A673 (cell line): Measurements from ENCODE around the gene TXLNA. TPM values are rescaled to one million over a fixed set of nuclear protein-coding genes. Genes with fewer than 3 reads are reported as not detected.

ENCODE experiments used
- BruUV-seq: library from RNA; stranded (reverse); fragments of 400-500 nt; replicated peaks from 2 replicates; lab custom pipeline; 2021; lab: Mats Ljungman, UMichigan
- CTCF ChIA-PET: fragments of 300-600 bp; sonication (Branson Sonifier 250); formaldehyde crosslinking; loops from one replicate; lab custom pipeline; 2022; ENCODE audit warnings: antibody characterized with exemption; lab: Charles Lee
- POLR2A ChIA-PET: fragments of 300-600 bp; sonication (Branson Sonifier 250); formaldehyde crosslinking; loops from one replicate; lab custom pipeline; 2022; ENCODE audit warnings: antibody characterized with exemption; ENCODE audit not compliant: low non-redundant PET; lab: Charles Lee
- DNase-seq: peaks from one replicate; pipeline ENCODE4 v3.0.0-alpha.2; 2015; ENCODE audit warnings: low spot score
- H3K27ac ChIP-seq: fragments of 200-600 bp; sonication (generic); 2 replicates; pipeline ENCODE4 v1.5.1; 2016; ENCODE audit warnings: mixed run types, low read depth, mild to moderate bottlenecking, mixed read lengths, antibody characterized with exemption, low read length; ENCODE audit not compliant: poor library complexity, severe bottlenecking
- H3K27me3 ChIP-seq: fragments of 200-600 bp; sonication (generic); replicated peaks from 2 replicates; pipeline ENCODE4 v1.6.1; 2017; ENCODE audit warnings: mixed run types, low read depth, mild to moderate bottlenecking, mixed read lengths, antibody characterized with exemption, low read length; ENCODE audit not compliant: insufficient read depth, poor library complexity
- H3K36me3 ChIP-seq: fragments of 200-600 bp; sonication (generic); 2 replicates; pipeline ENCODE4 v1.6.1; 2016; ENCODE audit warnings: mixed run types, mild to moderate bottlenecking, mixed read lengths, antibody characterized with exemption, low read length; ENCODE audit not compliant: insufficient read depth, poor library complexity, severe bottlenecking
- H3K4me1 ChIP-seq: fragments of 200-600 bp; sonication (generic); 2 replicates; pipeline ENCODE4 v1.6.1; 2017; ENCODE audit warnings: mixed run types, mild to moderate bottlenecking, mixed read lengths, antibody characterized with exemption, low read length; ENCODE audit not compliant: insufficient read depth, poor library complexity, severe bottlenecking
- H3K4me3 ChIP-seq: fragments of 200-600 bp; sonication (generic); 2 replicates; pipeline ENCODE4 v1.5.1; 2016; ENCODE audit warnings: low read depth, mixed run types, mild to moderate bottlenecking, mixed read lengths, low read length; ENCODE audit not compliant: poor library complexity, severe bottlenecking
- H3K9me3 ChIP-seq: fragments of 200-600 bp; sonication (generic); 2 replicates; pipeline ENCODE4 v1.6.1; 2016; ENCODE audit warnings: mixed run types, low read depth, mild to moderate bottlenecking, mixed read lengths, antibody characterized with exemption, low read length; ENCODE audit not compliant: poor library complexity, severe bottlenecking
- EZH2 ChIP-seq: fragments of 200-600 bp; sonication (generic); IDR thresholded peaks from 2 replicates; pipeline ENCODE4 v1.6.1; 2017; ENCODE audit warnings: borderline replicate concordance, low read depth, mild to moderate bottlenecking, mixed read lengths, antibody characterized with exemption, low read length; ENCODE audit not compliant: poor library complexity, severe bottlenecking
- intact Hi-C: fragments of 100-400 bp; cut with micrococcal nuclease; formaldehyde crosslinking; loops from one replicate; pipeline ENCODE4 v1.10.0; 2022; ENCODE audit not compliant: unreplicated experiment
- total RNA-seq: library from RNA; stranded (reverse); gene quantifications from 2 replicates; pipeline ENCODE4 v1.2.3, GENCODE V29; 2021
- TF ChIP-seq, protein P1 (sequence below): fragments of 300-800, 200-600 bp; sonication (generic); conservative IDR thresholded peaks from 2 replicates; pipeline ENCODE4 v1.5.1; 2017; ENCODE audit warnings: low read depth, mild to moderate bottlenecking, antibody characterized with exemption, low read length, moderate library complexity, mixed read lengths

TXLNA gene
- total RNA-seq, 1 experiment from 2014 or later, result 62.7 TPM

GRCh38 chr1:32199043-32199716, 19.7 kb downstream of the TXLNA start:
- peak overlapping the region; percentile 75 for H3K27ac ChIP-seq
- no peak for TF ChIP-seq EZH2
- TF ChIP-seq, protein P1, sequence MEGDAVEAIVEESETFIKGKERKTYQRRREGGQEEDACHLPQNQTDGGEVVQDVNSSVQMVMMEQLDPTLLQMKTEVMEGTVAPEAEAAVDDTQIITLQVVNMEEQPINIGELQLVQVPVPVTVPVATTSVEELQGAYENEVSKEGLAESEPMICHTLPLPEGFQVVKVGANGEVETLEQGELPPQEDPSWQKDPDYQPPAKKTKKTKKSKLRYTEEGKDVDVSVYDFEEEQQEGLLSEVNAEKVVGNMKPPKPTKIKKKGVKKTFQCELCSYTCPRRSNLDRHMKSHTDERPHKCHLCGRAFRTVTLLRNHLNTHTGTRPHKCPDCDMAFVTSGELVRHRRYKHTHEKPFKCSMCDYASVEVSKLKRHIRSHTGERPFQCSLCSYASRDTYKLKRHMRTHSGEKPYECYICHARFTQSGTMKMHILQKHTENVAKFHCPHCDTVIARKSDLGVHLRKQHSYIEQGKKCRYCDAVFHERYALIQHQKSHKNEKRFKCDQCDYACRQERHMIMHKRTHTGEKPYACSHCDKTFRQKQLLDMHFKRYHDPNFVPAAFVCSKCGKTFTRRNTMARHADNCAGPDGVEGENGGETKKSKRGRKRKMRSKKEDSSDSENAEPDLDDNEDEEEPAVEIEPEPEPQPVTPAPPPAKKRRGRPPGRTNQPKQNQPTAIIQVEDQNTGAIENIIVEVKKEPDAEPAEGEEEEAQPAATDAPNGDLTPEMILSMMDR, result no peak
- H3K36me3 ChIP-seq, result peaks cover 32% of the 10 kb centered on the region
- CTCF ChIA-PET, result no interaction called here
- intact Hi-C loops, result no loop called here
- no peaks in the 10 kb centered on the region for H3K9me3 ChIP-seq
- DNase-seq, result no peak
- no peaks in the 10 kb centered on the region for H3K27me3 ChIP-seq
- H3K4me1 ChIP-seq, result peaks cover 14% of the 10 kb centered on the region
- H3K4me3 ChIP-seq, result no peak overlapping the region
- BruUV-seq, result no TSS peak
- POLR2A ChIA-PET, result no interaction called here

DNA sequence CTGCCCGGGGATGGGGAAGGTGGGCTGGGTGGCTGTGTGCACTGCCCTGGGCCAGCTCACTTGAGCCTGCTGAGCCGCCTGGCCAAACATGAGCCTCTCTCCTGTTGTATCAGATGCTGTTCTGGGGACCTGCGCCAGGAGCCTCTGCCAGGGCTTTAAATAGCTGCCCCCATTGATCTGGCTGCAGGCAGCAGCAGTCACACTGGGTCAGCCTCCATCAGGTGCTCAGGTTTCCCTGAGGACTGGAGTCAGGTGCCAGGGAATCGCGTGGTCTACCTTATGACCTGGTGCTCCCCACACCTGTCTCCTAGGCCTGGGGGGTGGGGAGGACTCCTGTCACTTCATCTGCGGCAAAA, 20.2 kb downstream of the TXLNA start:
- TF ChIP-seq, protein P1, result no peak
- no peak for TF ChIP-seq EZH2
- H3K27me3 ChIP-seq, result no peaks in the 10 kb centered on the region
- no TSS peak for BruUV-seq
- H3K4me1 ChIP-seq, result peaks cover 14% of the 10 kb centered on the region
- CTCF ChIA-PET, result no interaction called here
- no peaks in the 10 kb centered on the region for H3K9me3 ChIP-seq
- intact Hi-C loops, result no loop called here
- H3K27ac ChIP-seq, result peak overlapping the region; percentile 75
- POLR2A ChIA-PET, result no interaction called here
- no peak for DNase-seq
- H3K4me3 ChIP-seq, result peak overlapping the region; percentile 62
- H3K36me3 ChIP-seq, result peaks cover 27% of the 10 kb centered on the region

DNA sequence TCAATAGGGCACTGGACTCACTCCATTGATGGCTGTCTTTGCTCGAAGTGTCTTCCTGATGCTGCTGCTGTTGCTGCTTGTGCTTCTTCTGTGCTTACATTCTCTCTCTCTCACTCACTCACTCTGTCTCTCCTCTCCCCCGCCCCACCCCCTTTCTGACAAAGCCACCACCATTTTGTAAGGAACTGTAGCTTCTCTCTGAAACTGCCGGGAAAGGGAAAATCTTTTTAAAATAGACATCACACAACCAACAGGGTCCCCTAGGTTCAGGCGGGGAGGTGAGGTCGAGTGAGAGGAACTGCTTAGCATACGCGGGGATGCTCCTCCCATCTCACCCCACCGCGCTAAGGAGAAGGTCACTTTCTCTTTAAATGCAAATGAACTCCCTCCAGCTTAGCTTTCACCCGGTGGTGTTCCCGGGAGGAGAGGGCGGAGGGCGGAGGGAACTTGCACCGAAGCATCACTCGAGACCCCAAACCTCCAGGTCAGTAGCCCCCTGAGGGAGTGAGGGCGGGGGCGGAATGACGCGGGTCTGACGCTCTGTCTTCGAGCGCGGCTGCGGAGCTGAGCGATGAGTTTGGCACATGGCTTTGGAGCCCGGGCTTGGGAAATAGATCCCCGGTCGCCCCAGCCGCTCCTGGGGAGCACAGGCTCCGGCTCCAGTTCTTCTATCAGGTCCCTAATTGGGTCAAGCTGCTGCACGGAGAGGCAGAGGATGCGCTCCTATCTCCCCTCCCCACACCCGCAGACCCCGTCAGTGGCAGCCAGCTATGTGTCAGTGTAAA, 20.9 kb downstream of the TXLNA start, which contains the start of gene CCDC28B:
TSS of gene CCDC28B (plus strand) at position 370 of the 785 bp plus-strand sequence. CDS start 1,341 bp downstream, outside the sequence.
- Histone ChIP-seq H3K9me3 (no peaks in the 10 kb centered on the region), H3K4me3 (peak within 1 kb of the TSS; percentile 62), H3K27ac (peak within 1 kb of the TSS; percentile 75), H3K4me1 (peaks cover 14% of the 10 kb centered on the region), H3K36me3 (peaks cover 21% of the 10 kb centered on the region), H3K27me3 (no peaks in the 10 kb centered on the region)
- BruUV-seq, result no TSS peak
- intact Hi-C loops, result no loop called here
- ChIA-PET CTCF (interaction anchor here (0.5 to 1.2 kb wide), 4 partner anchors 15 to 136 kb away, joined by 3 to 4 read pairs (median 3); partner anchors contain the start of gene MARCKSL1), POLR2A (interaction anchor here (0.6 kb wide), 1 partner anchor 126 kb away, joined by 6 read pairs; no protein-coding TSS in a partner anchor)
- no peak for TF ChIP-seq EZH2
- TF ChIP-seq, protein P1, result no peak
- peak; percentile 71 for DNase-seq
